Heart right ventricle (tissue), 16 donors: ENCODE measurements around the gene RBBP8NL. TPM values are rescaled to one million over a fixed set of nuclear protein-coding genes. Genes with fewer than 3 reads are reported as not detected.

Experiments used
- ATAC-seq, 8 donors: fragments of 200-7000 bp; cut with Tn5 transposase; one replicate each; pipeline ENCODE4 v1.9.1; 2020; ENCODE audit warnings: mild to moderate bottlenecking in 8 of 8, moderate library complexity in 8 of 8, moderate number of reproducible peaks in 1 of 8
- DNase-seq, 2 donors: peaks; one replicate each; pipeline ENCODE4 v3.0.0-alpha.2; 2020
- H3K27ac ChIP-seq, 10 donors: fragments of 200-600 bp; sonication (generic) in 2 of 10; one replicate each; pipeline versions ENCODE4 v1.5.0 to v1.8.0; 2020 to 2022; ENCODE audit warnings: mild to moderate bottlenecking in 3 of 10
- H3K27me3 ChIP-seq, 7 donors: fragments of 200-600 bp; one replicate each; pipeline ENCODE4 v1.8.0; 2021 to 2022; ENCODE audit warnings: mild to moderate bottlenecking in 2 of 7
- H3K36me3 ChIP-seq, 9 donors: fragments of 200-600 bp; sonication (generic) in 1 of 9; one replicate each; pipeline versions ENCODE4 v1.5.0 to v1.8.0; 2020 to 2022; ENCODE audit warnings: mild to moderate bottlenecking in 2 of 9
- H3K4me1 ChIP-seq, 9 donors: fragments of 200-600 bp; sonication (generic) in 1 of 9; one replicate each; pipeline versions ENCODE4 v1.5.0 to v1.8.0; 2020 to 2022; ENCODE audit warnings: mild to moderate bottlenecking in 4 of 9
- H3K4me3 ChIP-seq, 10 donors: fragments of 200-600 bp; sonication (generic) in 2 of 10; one replicate each; pipeline versions ENCODE4 v1.5.0 to v1.8.0; 2020 to 2022; ENCODE audit warnings: mild to moderate bottlenecking in 7 of 10, moderate library complexity in 2 of 10
- H3K9me3 ChIP-seq, 11 donors: fragments of 200-600 bp in 10 of 11; sonication (generic) in 2 of 11; one replicate each; pipeline versions ENCODE4 v1.5.0 to v1.8.0; 2013 to 2022; ENCODE audit warnings: mild to moderate bottlenecking in 2 of 11, control low read depth in 1 of 11, moderate library complexity in 1 of 11
- WGBS, 2 donors: extraction: QIAGEN DNeasy Blood & Tissue Kit; methylation state at CpG; one replicate each; pipeline ENCODE4 v1.1.7; 2013; ENCODE audit warnings: inconsistent platforms in 1 of 2; 5-methylcytosine and 5-hydroxymethylcytosine counted together
- intact Hi-C, 10 donors: fragments of 100-400 bp; cut with DNase I; formaldehyde crosslinking; loops; one replicate each; pipeline versions ENCODE4 v1.11.1 to v1.14.2; 2022
- polyA plus RNA-seq, 2 donors: library from polyadenylated mRNA; stranded (reverse); fragments of 200-250 nt; gene quantifications; one replicate each; pipeline ENCODE4 v1.2.3, GENCODE V29; 2013
- total RNA-seq, 10 donors: library from RNA; stranded (reverse); fragmentation: NEBNext Ultra II Directional in 3 of 10; extraction: Animal tissue kit (Norgen Biotek cat#: 25700) in 3 of 10; gene quantifications; one replicate each; pipeline versions ENCODE4 v1.2.1 to v1.2.4, GENCODE V29; 2021 to 2023
- TF ChIP-seq, protein P1 (sequence below), 9 donors: fragments of 200-600 bp; sonication (generic) in 2 of 9; IDR thresholded peaks; one replicate each; pipeline versions ENCODE4 v1.5.0 to v1.8.0; 2021 to 2022; ENCODE audit warnings: antibody characterized with exemption in 9 of 9, mild to moderate bottlenecking in 5 of 9, moderate library complexity in 1 of 9
- donor health status: Arrhythmogenic right ventricular cardiomyopathy.
- donor health status: ischemic (EF 13 %, LVEDD 7.1; RV severe dilation, severe dysfunction).
- donor health status: healthy with polysubstance abuse.
- donor health status: DM: no; HTN: yes; CAD: no.
- donor health status: DM: no; HTN: no; CAD: no.
- donor health status: ischemic (EF 25% LVEDD 6.9; RV normal size, moderate dysfunction).
- donor health status: ischemic (EF 25% LVEDD 5.7; RV mildly dilated, moderate dysfunction).
- donor health status: healthy.
- donor health status: DM: yes; HTN: yes; CAD: no.
- donor health status: Ischemic cardiomyopathy.
- donor health status: ischemic (EF 35%, LVEDD 5.7; RV mildly dilated, moderate dysfunction).
- donor health status: nonischemic (EF 11% LVEDD 7.7; RV severe dilation, severe dysfunction).
- donor health status: DM: yes; HTN: yes; CAD: no.
- donor health status: PGD.
- donor health status: ischemic (EF 29% LVEDD 5.4; RV normal size, mild dysfunction).
- donor health status: nonischemic (EF 23%, LVEDD 6.1; RV moderate dilation, normal function).

RBBP8NL gene
- total and polyA plus RNA-seq, 12 donors, result not detected

- intact Hi-C loops, result loop anchor here in 7 of 10 donors (5.0 to 10.0 kb wide), 5 partner anchors 88 to 394 kb away; partner anchors contain the start of gene MRGBP (in 2 of the 7)
- no peak for ATAC-seq
- H3K27ac ChIP-seq, result no peak overlapping the region
Measured at GRCh38 chr20:62409086-62409853, 18.1 kb downstream of the RBBP8NL start.

DNA sequence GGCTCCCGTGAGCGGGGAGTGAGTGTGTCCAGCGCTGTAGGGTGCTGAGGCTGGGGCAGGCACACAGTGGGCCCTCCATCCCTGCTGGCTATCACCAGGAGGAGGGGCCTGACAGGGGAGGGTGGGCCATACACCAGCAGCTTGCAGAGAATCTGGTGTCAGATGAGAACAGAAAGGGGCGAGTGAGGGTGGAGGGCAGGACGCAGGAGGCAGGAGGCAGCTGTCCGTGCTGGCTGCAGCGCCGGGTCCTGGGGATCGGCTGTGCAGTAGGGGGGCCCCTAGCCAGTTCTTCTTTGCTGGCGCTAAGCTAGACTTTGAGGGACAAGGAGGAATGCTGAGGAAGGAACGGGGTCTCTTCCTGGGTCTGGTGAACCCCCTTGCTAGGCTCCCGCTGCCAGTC is 18.7 kb downstream of the RBBP8NL start:
- Histone ChIP-seq H3K9me3 (no peaks in the 10 kb centered on the region), H3K27me3 (no peaks in the 10 kb centered on the region), H3K36me3 (no peaks in the 10 kb centered on the region), H3K4me3 (no peak overlapping the region), H3K27ac (no peak overlapping the region), H3K4me1 (peaks cover 14 to 38% (median 31%) of the 10 kb centered on the region in 9 donors)
- DNase-seq (no peak), ATAC-seq (no peak)
- TF ChIP-seq, protein P1, sequence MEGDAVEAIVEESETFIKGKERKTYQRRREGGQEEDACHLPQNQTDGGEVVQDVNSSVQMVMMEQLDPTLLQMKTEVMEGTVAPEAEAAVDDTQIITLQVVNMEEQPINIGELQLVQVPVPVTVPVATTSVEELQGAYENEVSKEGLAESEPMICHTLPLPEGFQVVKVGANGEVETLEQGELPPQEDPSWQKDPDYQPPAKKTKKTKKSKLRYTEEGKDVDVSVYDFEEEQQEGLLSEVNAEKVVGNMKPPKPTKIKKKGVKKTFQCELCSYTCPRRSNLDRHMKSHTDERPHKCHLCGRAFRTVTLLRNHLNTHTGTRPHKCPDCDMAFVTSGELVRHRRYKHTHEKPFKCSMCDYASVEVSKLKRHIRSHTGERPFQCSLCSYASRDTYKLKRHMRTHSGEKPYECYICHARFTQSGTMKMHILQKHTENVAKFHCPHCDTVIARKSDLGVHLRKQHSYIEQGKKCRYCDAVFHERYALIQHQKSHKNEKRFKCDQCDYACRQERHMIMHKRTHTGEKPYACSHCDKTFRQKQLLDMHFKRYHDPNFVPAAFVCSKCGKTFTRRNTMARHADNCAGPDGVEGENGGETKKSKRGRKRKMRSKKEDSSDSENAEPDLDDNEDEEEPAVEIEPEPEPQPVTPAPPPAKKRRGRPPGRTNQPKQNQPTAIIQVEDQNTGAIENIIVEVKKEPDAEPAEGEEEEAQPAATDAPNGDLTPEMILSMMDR (IDR thresholded peaks at IDR 0.05), result no peak
- intact Hi-C loops, result loop anchor here in 7 of 10 donors (5.0 to 10.0 kb wide), 5 partner anchors 89 to 394 kb away; partner anchors contain the start of gene MRGBP (in 2 of the 7)
- 87 to 94% methylated on average over 12 of the region's 12 CpGs for WGBS, 2 donors

More at GRCh38 chr20:62409086-62409853, 18.1 kb downstream of the RBBP8NL start:
- WGBS, 2 donors, result 92 to 93% methylated on average over 12 of the region's 12 CpGs
- TF ChIP-seq, protein P1 (IDR thresholded peaks at IDR 0.05), result no peak
- H3K9me3 ChIP-seq, result no peaks in the 10 kb centered on the region
- no peaks in the 10 kb centered on the region for H3K27me3 ChIP-seq
- no peak overlapping the region for H3K4me3 ChIP-seq
- no peaks in the 10 kb centered on the region for H3K36me3 ChIP-seq
- H3K4me1 ChIP-seq, result peaks cover 14 to 38% (median 31%) of the 10 kb centered on the region in 9 donors
- DNase-seq, result no peak

DNA sequence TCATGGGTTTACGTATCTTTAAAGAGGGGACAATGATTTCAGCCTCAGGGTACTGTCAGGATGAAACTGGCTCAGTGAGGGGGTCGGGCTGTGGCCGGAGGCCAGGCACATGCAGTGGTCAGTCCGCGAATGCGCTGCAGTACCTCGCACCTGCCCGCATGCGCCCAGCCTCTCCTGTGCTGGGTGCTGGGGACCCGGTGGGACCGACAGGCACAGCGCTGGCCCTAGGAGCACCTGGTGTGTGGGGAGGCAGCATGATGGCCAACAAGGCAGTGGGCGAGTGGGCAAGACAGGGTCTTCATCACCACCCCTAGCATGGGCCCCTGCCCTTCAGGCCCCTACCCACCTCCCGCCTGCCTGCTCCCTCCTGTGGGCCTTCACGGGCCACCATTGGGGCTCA is 19.3 kb downstream of the RBBP8NL start:
- peak in 1 of 8 donors; percentile 1 for ATAC-seq
- intact Hi-C loops, result loop anchor here in 7 of 10 donors (5.0 to 10.0 kb wide), 5 partner anchors 89 to 393 kb away; partner anchors contain the start of gene MRGBP (in 2 of the 7)
- no peaks in the 10 kb centered on the region for H3K27me3 ChIP-seq
- peaks cover 14 to 38% (median 31%) of the 10 kb centered on the region in 9 donors for H3K4me1 ChIP-seq
- no peak overlapping the region for H3K27ac ChIP-seq
- no peak for DNase-seq
- 95 to 96% methylated on average over 15 of the region's 15 CpGs for WGBS, 2 donors
- H3K9me3 ChIP-seq, result no peaks in the 10 kb centered on the region
- H3K4me3 ChIP-seq, result no peak overlapping the region
- peaks cover 0 to under 1% (median 0%) of the 10 kb centered on the region in 9 donors for H3K36me3 ChIP-seq
- TF ChIP-seq, protein P1 (IDR thresholded peaks at IDR 0.05), result no peak

- Histone ChIP-seq H3K27me3 (no peaks in the 10 kb centered on the region), H3K4me3 (peak within 1 kb of the TSS; percentile 42 to 81 (median 62)), H3K27ac (peak within 1 kb of the TSS in 9 of 10 donors; percentile 2 to 82 (median 62)), H3K9me3 (no peaks in the 10 kb centered on the region), H3K4me1 (peaks cover 14 to 38% (median 31%) of the 10 kb centered on the region in 9 donors), H3K36me3 (peaks cover 0 to 6% (median 0%) of the 10 kb centered on the region in 9 donors)
- intact Hi-C loops, result loop anchor here in 7 of 10 donors (5.0 to 10.0 kb wide), 5 partner anchors 90 to 393 kb away; partner anchors contain the start of gene MRGBP (in 2 of the 7)
- TF ChIP-seq, protein P1 (IDR thresholded peaks at IDR 0.05), result peak in 5 of 9 donors; percentile 3 to 31 (median 15)
- DNase-seq, result peak; percentile 95
- 5% methylated on average over 69 to 71 of the region's 73 CpGs for WGBS, 2 donors
- peak; percentile 79 to 96 (median 92) for ATAC-seq
Measured at GRCh38 chr20:62407221-62407992, 19.9 kb downstream of the RBBP8NL start, which contains the start of gene CABLES2. TSS of gene CABLES2 (minus strand) at chr20:62407285. CDS start at chr20:62407276, 9 bp downstream.
